SK-N-MC (cell line): ENCODE results near the gene PIK3R1.

Source experiments
- DNase-seq: peaks from one replicate; pipeline ENCODE4 v3.0.0-alpha.2; 2011; ENCODE audit warnings: low read depth, low spot score
- H3K27ac ChIP-seq: fragments of 200-600 bp; sonication (generic); 2 replicates; pipeline ENCODE4 v1.5.1; 2016; ENCODE audit warnings: mixed run types
- H3K36me3 ChIP-seq: fragments of 200-600 bp; sonication (generic); 2 replicates; pipeline ENCODE4 v1.6.1; 2017; ENCODE audit warnings: antibody characterized with exemption, low read length, mixed read lengths; ENCODE audit not compliant: insufficient read depth
- H3K4me3 ChIP-seq: fragments of 200-600 bp; sonication (generic); 2 replicates; pipeline ENCODE4 v1.5.1; 2016
- H3K9ac ChIP-seq: fragments of 200-600 bp; sonication (generic); 2 replicates; pipeline ENCODE4 v1.8.0; 2017; ENCODE audit warnings: mixed run types, mixed read lengths; ENCODE audit not compliant: insufficient read length
- H3K9me3 ChIP-seq: fragments of 200-600 bp; sonication (generic); 2 replicates; pipeline ENCODE4 v1.6.1; 2017; ENCODE audit warnings: low read depth, mild to moderate bottlenecking, antibody characterized with exemption, low read length, moderate library complexity, mixed read lengths
- EZH2 ChIP-seq: fragments of 200-600 bp; sonication (generic); IDR thresholded peaks from one replicate; pipeline ENCODE4 v1.6.1; 2017; ENCODE audit warnings: antibody characterized with exemption
- FOXP2 ChIP-seq: optimal IDR thresholded peaks from 2 replicates; pipeline ENCODE3; 2011; ENCODE audit warnings: mild to moderate bottlenecking, moderate library complexity; ENCODE audit not compliant: insufficient read depth; ENCODE audit errors: extremely low read length, control extremely low read depth
- POLR2AphosphoS5 ChIP-seq: IDR thresholded peaks from 2 replicates; pipeline ENCODE4 v1.6.1; 2012; ENCODE audit warnings: mild to moderate bottlenecking, low read depth, low read length, borderline replicate concordance

The PIK3R1 gene

DNA sequence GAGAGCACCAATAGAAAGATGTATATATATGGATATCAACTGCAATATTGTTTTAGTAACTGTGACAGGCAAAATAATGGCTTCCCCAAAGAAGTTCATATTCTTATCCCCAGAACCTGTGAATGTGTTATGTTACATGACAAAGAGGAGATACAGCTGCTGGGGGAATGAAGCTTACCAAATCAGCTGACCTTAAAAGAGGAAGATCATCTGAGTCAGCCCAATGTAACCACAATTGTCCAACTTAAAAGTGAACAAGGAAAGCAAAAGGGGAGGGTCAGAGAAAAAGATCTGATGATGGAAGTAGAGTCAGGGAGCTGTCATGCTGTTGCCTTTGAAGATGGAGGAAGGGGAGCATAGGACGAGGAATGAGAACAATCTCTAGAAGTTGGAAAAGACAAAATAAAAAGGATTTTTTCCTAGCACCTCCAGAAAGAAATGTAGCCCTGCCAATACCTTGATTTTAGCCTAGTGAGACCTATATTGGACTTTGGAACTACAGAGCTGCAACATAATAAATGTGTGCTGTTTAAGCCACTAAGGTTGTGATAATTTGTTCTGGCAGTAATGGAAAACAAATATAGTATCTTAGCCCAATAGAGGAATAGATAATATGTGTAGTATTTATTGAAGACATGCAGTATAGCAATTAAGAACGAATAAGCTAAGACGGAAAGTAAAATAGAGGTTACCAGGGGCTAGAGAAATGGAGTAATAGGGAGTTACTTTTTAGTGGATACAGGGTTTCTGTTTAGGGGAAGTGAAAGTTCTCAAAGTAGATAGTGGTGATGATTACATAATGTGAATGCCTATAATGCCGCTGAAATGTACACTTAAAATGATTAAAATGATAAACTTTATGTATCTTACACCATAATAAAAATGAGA, 115.9 kb downstream of the PIK3R1 start:
- no peaks in the 10 kb centered on the region for H3K36me3 ChIP-seq
- TF ChIP-seq EZH2 = no peak
- TF ChIP-seq POLR2AphosphoS5 = no peak
- TF ChIP-seq FOXP2 = no peak
- H3K4me3 ChIP-seq = no peak overlapping the region
- H3K27ac ChIP-seq = no peak overlapping the region
- no peaks in the 10 kb centered on the region for H3K9me3 ChIP-seq
- DNase-seq = no peak
- H3K9ac ChIP-seq = no peak overlapping the region

DNA sequence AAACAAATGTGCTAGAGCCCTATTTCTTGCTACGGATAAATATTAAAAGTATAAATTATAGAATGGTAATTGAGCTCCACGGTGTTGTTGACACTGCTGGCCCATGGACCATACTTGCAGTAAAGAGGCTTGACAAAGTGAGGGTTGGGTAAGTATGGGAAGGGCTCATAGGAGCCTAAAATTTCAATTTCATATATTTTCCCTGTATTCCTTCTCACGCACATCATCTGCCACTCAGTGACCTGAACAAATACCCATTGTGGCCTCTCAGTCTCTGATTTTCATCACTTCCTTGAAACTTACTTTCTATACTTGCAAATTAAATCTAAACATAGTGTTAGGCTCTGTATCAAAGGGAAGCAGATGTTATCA, 116.5 kb downstream of the PIK3R1 start:
- TF ChIP-seq FOXP2 (no peak), EZH2 (no peak), POLR2AphosphoS5 (no peak)
- Histone ChIP-seq H3K4me3 (no peak overlapping the region), H3K9me3 (no peaks in the 10 kb centered on the region), H3K27ac (no peak overlapping the region), H3K36me3 (no peaks in the 10 kb centered on the region), H3K9ac (no peak overlapping the region)
- no peak for DNase-seq

DNA sequence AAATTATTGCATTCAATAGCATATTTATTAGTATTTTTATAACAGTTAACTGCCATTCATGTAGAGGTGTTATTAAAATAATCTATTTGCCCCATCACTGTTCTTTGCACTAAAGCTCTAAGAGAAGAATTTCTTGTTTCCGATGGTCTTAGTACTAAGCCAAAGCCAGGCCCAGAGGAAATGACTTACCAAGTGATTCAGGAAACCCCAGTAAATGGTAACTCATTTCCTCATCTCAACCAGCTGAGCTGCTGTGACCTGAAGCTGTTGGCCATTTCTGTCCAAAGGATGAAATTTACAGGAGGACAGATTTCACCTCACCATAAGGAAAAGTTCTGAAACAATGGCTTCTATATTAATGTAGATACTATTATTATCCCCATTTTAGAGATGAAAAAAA, 117.0 kb downstream of the PIK3R1 start:
- Histone ChIP-seq H3K4me3 (no peak overlapping the region), H3K27ac (no peak overlapping the region), H3K9ac (no peak overlapping the region), H3K9me3 (no peaks in the 10 kb centered on the region), H3K36me3 (no peaks in the 10 kb centered on the region)
- TF ChIP-seq FOXP2 (no peak), EZH2 (no peak), POLR2AphosphoS5 (no peak)
- DNase-seq = no peak

DNA sequence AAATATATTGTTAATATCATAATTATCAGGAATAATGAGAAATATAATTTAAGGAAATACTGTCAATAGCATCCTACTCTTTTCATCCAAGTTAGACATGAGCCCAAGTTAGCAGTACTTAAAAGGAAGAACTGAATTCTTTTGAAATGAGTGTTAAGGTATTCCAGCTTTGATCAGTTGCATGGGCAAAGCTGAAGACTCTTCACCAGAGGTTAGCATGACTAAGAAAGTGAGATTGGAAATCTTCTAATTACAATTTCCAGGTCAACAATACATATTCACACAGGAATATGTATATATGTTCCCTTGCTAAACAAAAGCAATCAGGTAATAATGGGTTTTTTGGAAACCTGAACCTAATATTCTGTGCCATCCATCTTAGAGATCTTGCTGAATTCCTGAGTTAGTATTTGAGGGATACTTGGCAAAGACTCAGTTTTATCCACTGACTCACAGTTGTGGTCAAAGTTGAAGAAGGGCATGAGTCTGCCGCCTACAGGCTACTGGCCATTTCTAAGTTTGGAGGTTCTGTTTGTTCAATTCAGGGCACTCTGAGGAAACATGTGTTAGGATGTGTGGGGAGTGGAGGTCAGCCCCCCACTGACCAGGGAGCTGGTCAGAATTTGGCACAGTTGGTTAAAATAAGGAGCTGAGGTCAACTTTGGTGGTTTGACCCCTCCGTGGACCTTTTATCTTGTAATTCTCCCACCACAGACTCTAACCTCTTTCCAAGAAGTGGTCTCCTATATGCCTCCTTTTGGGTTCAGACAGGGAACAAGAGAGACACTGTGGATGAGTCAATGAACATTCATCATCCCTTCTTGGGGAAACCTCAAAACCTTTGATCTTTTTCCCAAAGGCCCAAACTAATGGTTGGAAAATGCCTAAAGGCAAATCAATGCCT, 118.3 kb downstream of the PIK3R1 start:
- Histone ChIP-seq H3K27ac (no peak overlapping the region), H3K36me3 (no peaks in the 10 kb centered on the region), H3K9me3 (no peaks in the 10 kb centered on the region), H3K4me3 (no peak overlapping the region), H3K9ac (no peak overlapping the region)
- TF ChIP-seq FOXP2 (no peak), EZH2 (no peak), POLR2AphosphoS5 (no peak)
- no peak for DNase-seq

DNA sequence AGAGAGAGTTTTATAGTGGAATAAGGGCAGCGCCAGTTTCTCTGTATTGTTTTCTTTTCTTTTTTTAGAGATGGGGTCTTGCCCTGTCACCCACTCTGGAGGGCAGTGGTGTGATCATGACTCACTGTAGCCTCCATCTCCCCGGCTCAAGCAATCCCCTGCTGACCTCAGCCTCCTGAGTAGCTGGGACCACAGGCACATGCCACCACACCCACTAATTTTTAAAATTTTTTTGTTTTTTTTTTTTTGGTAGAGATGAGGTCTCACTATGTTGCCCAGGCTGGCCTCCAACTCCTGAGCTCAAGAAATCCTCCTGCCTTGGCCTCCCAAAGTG, 119.0 kb downstream of the PIK3R1 start:
- DNase-seq = no peak
- H3K9me3 ChIP-seq = no peaks in the 10 kb centered on the region
- H3K4me3 ChIP-seq = no peak overlapping the region
- TF ChIP-seq FOXP2 (no peak), EZH2 (no peak), POLR2AphosphoS5 (no peak)
- no peak overlapping the region for H3K9ac ChIP-seq
- H3K27ac ChIP-seq = no peak overlapping the region
- H3K36me3 ChIP-seq = no peaks in the 10 kb centered on the region

DNA sequence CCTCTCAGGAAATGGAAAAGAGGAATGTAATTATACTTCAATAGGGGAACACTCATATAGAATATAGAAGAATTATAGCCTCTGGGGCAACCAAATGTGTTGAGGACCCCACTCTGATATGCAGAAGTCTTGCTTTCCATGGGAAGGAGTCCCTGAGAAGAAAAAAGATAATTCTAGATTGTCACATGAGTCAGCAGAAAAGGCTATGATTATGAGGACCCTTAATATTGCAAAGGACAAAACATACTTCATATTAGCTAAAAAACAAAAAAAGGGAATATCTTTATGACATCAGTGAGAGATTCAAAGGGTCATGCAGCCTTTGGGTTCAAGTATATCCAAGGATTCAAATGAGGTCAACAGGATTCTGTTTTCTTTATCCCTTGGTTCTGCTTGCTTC, 119.5 kb downstream of the PIK3R1 start:
- TF ChIP-seq FOXP2 = no peak
- no peak for TF ChIP-seq EZH2
- TF ChIP-seq POLR2AphosphoS5 = no peak
- Histone ChIP-seq H3K27ac (no peak overlapping the region), H3K36me3 (no peaks in the 10 kb centered on the region), H3K4me3 (no peak overlapping the region), H3K9me3 (no peaks in the 10 kb centered on the region), H3K9ac (no peak overlapping the region)
- DNase-seq = no peak

DNA sequence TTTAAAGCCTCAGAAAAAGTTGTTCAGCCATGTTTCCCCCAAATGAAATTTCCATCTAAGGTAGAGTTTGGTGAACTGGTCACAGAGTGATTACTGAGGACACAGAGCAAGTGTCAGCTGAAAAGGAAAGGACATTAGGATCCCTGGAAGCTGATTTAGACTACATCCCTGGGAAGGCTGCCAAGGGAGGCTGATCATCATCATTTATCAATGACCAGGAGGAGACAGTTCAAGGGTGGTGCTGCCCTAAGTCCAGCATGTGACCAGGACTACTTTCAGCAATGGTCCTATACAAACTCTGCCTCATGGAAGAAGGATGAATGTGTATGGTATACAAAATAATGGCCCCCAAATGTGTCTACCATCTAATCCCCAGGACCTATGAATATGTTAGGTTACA, 120.6 kb downstream of the PIK3R1 start:
- H3K4me3 ChIP-seq = no peak overlapping the region
- no peak overlapping the region for H3K27ac ChIP-seq
- H3K36me3 ChIP-seq = no peaks in the 10 kb centered on the region
- no peak for TF ChIP-seq EZH2
- no peak for TF ChIP-seq FOXP2
- TF ChIP-seq POLR2AphosphoS5 = no peak
- DNase-seq = no peak
- no peak overlapping the region for H3K9ac ChIP-seq
- no peaks in the 10 kb centered on the region for H3K9me3 ChIP-seq

DNA sequence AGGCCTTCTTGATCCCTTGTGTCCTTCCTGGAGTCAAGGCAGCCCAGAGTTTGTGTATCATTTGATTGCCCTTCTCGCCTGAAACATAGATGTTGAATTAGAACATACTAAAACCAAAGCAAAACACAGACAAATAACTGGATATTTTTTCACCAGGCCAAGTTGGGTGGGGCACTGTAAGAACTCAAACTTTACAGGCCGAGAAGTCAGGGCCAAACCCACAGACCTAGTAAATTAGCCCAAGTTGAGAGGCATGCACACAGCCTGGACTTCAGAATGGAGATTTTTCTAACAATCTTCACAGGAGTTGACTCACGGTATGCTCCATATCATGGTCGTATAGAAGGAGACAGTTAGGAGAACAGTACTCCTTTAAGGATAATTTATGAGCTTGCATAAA, 121.7 kb downstream of the PIK3R1 start:
- Histone ChIP-seq H3K9me3 (no peaks in the 10 kb centered on the region), H3K4me3 (no peak overlapping the region), H3K9ac (no peak overlapping the region), H3K27ac (no peak overlapping the region), H3K36me3 (no peaks in the 10 kb centered on the region)
- no peak for DNase-seq
- TF ChIP-seq EZH2 (no peak), FOXP2 (no peak)
